Measurements from ENCODE around the gene CALHM2. TPM values are rescaled to one million over a fixed set of nuclear protein-coding genes. Genes with fewer than 3 reads are reported as not detected.

The CALHM2 gene
- polyA plus RNA-seq, 1 of the 3 experiments (the other 2 are of a cell fraction), result 0.10 TPM

DNA sequence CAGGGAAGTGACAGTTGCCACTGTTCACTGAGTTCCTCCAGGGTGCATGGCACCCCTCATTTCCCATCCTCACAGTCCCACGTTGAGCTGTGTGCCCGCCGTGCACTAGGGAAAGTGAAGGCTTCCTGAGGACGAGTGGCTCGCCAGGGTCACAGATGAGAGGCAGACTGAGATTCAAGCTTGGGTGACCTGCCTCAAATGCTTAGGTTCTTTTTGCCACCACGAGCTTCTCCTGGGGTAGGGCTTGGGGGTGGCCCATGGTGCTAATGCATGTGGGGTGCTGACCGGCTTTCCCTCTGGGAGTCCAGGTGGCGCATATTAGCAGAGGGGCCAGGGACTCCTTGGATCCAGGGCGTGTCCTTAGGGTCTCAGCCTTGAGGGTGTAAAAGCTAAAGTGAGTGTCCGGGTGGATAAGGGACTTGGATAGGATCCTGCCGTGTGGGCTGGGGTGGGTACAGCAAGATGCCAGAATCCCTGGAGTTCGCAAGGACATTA is 1.9 kb downstream of the CALHM2 start:
- no peak overlapping the region for H2AFZ ChIP-seq (ENCODE audit: low read depth)
- CTCF ChIA-PET, result interaction anchor here (0.5 to 2.4 kb wide), 5 partner anchors 27 to 149 kb away, joined by 3 to 19 read pairs (median 5); no protein-coding TSS in a partner anchor
- TF ChIP-seq, protein P1, sequence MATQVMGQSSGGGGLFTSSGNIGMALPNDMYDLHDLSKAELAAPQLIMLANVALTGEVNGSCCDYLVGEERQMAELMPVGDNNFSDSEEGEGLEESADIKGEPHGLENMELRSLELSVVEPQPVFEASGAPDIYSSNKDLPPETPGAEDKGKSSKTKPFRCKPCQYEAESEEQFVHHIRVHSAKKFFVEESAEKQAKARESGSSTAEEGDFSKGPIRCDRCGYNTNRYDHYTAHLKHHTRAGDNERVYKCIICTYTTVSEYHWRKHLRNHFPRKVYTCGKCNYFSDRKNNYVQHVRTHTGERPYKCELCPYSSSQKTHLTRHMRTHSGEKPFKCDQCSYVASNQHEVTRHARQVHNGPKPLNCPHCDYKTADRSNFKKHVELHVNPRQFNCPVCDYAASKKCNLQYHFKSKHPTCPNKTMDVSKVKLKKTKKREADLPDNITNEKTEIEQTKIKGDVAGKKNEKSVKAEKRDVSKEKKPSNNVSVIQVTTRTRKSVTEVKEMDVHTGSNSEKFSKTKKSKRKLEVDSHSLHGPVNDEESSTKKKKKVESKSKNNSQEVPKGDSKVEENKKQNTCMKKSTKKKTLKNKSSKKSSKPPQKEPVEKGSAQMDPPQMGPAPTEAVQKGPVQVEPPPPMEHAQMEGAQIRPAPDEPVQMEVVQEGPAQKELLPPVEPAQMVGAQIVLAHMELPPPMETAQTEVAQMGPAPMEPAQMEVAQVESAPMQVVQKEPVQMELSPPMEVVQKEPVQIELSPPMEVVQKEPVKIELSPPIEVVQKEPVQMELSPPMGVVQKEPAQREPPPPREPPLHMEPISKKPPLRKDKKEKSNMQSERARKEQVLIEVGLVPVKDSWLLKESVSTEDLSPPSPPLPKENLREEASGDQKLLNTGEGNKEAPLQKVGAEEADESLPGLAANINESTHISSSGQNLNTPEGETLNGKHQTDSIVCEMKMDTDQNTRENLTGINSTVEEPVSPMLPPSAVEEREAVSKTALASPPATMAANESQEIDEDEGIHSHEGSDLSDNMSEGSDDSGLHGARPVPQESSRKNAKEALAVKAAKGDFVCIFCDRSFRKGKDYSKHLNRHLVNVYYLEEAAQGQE (IDR thresholded peaks at IDR 0.05; ENCODE audit: low read depth, low read length), result no peak
- TF ChIP-seq CHD2 (IDR thresholded peaks at IDR 0.05; ENCODE audit: low read length, partially characterized antibody), result no peak
- TF ChIP-seq RFX5 (IDR thresholded peaks at IDR 0.05; ENCODE audit: low read length), result no peak
- no peak for TF ChIP-seq RAD21 (IDR thresholded peaks at IDR 0.05; ENCODE audit: low read length)
- TF ChIP-seq ELF1 (IDR thresholded peaks at IDR 0.05), result no peak
- TF ChIP-seq FOSL2 (IDR thresholded peaks at IDR 0.05; ENCODE audit: borderline replicate concordance, low read depth), result no peak
- TF ChIP-seq SIN3A (IDR thresholded peaks at IDR 0.05; ENCODE audit: borderline replicate concordance, low read depth, low read length), result no peak
- TF ChIP-seq YY1 (IDR thresholded peaks at IDR 0.05; ENCODE audit: low read depth), result no peak
- 0 out of 2 replicates have a peak, but pooled peaks have one; percentile 8 for TF ChIP-seq POLR2AphosphoS5 (IDR thresholded peaks at IDR 0.05; ENCODE audit: low read depth, low read length)
- peaks cover 21 to 23% of the 10 kb centered on the region in 2 experiments for H3K36me3 ChIP-seq (replicated peaks in 1 of 2; ENCODE audit: control insufficient read depth in 1 of 2, insufficient read depth in 2 of 2, low read length in 1 of 2)
- H3K27ac ChIP-seq (ENCODE audit: low read depth in 2 of 2, low read length in 1 of 2), result no peak overlapping the region; a peak in 1 of 4 replicates
- H3K4me3 ChIP-seq (ENCODE audit: low read depth in 2 of 2, low read length in 1 of 2), result no peak overlapping the region
- peaks cover 0 to 18% of the 10 kb centered on the region in 2 experiments; a peak in 1 of 4 replicates for H3K4me1 ChIP-seq (ENCODE audit: control insufficient read depth in 1 of 2, insufficient read depth in 2 of 2, low read depth in 1 of 2, low read length in 1 of 2)
- no peaks in the 10 kb centered on the region for H4K20me1 ChIP-seq (ENCODE audit: insufficient read depth)
- H3K9me3 ChIP-seq, result no peaks in the 10 kb centered on the region
- H3K9me2 ChIP-seq, result no peaks in the 10 kb centered on the region
- no peak overlapping the region for H3K9ac ChIP-seq
- WGBS (ENCODE audit: low lambda C conversion rate), result 98% methylated on average over 9 of the region's 12 CpGs
- peaks cover 5% of the 10 kb centered on the region for H3F3A ChIP-seq (replicated peaks; ENCODE audit: insufficient read depth)
- no peak overlapping the region for H3K4me2 ChIP-seq
- POLR2A ChIA-PET, result no interaction called here
- H3K27me3 ChIP-seq (ENCODE audit: insufficient read depth), result no peaks in the 10 kb centered on the region
- no peak for DNase-seq
- no peaks in the 10 kb centered on the region for H3K79me2 ChIP-seq (ENCODE audit: insufficient read depth)

DNA sequence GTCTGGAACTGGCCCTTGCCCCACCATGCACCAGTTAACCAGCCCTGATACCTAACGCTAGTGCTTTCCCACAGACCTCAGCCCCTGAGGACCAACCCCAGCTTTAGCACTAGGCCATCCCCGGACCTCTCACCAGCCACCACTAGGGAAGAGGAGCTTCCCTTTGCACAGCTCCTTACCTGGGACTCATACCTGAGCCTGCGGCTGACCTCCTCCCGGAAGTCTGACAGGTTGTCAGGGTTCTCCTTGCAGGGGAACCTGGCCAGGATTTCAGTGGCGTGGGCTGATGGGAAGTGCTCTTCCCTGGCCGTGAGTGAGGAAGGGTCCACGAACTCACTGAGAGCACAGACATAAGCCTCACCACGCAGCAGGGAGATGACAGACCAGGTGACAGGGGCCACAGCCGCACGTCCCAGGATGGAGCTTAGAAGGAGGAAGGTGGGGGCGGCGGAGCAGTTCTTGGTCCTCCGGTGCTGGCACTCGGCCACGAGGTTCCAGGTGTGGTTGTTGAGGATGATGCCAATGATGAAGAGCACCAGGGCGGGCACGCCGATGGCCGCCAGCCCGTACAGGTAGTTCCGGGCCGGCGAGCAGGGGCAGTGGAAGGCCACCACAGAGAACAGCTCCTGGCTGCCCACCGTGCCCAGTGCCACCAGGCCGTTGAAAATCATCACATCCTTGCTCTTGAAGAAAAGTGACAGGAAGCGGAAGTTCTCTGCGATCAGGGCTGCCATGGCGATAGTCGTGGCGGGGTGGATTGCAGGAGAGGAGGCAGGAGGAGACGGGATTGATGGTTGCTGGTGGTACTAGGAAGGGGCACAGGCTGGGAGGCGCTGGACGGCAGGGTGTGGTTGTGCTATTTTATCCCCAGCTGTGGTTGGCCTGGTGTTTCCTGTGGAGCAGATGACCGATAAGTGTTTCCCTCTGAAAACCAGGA is 2.7 kb downstream of the CALHM2 start:
- H3K4me3 ChIP-seq (ENCODE audit: low read depth in 2 of 2, low read length in 1 of 2), result no peak overlapping the region
- TF ChIP-seq, protein P2, sequence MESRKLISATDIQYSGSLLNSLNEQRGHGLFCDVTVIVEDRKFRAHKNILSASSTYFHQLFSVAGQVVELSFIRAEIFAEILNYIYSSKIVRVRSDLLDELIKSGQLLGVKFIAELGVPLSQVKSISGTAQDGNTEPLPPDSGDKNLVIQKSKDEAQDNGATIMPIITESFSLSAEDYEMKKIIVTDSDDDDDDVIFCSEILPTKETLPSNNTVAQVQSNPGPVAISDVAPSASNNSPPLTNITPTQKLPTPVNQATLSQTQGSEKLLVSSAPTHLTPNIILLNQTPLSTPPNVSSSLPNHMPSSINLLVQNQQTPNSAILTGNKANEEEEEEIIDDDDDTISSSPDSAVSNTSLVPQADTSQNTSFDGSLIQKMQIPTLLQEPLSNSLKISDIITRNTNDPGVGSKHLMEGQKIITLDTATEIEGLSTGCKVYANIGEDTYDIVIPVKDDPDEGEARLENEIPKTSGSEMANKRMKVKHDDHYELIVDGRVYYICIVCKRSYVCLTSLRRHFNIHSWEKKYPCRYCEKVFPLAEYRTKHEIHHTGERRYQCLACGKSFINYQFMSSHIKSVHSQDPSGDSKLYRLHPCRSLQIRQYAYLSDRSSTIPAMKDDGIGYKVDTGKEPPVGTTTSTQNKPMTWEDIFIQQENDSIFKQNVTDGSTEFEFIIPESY (IDR thresholded peaks at IDR 0.05; ENCODE audit: borderline replicate concordance, low read depth), result no peak
- TF ChIP-seq, protein P3, sequence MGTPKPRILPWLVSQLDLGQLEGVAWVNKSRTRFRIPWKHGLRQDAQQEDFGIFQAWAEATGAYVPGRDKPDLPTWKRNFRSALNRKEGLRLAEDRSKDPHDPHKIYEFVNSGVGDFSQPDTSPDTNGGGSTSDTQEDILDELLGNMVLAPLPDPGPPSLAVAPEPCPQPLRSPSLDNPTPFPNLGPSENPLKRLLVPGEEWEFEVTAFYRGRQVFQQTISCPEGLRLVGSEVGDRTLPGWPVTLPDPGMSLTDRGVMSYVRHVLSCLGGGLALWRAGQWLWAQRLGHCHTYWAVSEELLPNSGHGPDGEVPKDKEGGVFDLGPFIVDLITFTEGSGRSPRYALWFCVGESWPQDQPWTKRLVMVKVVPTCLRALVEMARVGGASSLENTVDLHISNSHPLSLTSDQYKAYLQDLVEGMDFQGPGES (IDR thresholded peaks at IDR 0.05; ENCODE audit: low read depth, low read length), result no peak
- no peak for TF ChIP-seq GABPA (IDR thresholded peaks at IDR 0.05; ENCODE audit: low read depth)
- TF ChIP-seq RFX5 (IDR thresholded peaks at IDR 0.05; ENCODE audit: low read length), result no peak
- TF ChIP-seq TEAD4 (IDR thresholded peaks at IDR 0.05; ENCODE audit: borderline replicate concordance, insufficient read depth), result no peak
- TF ChIP-seq FOXM1 (IDR thresholded peaks at IDR 0.05; ENCODE audit: low read depth), result no peak
- no peak for TF ChIP-seq GATA2 (CRISPR knock-in tag; IDR thresholded peaks at IDR 0.05)
- no peak for TF ChIP-seq CHD2 (IDR thresholded peaks at IDR 0.05; ENCODE audit: low read length, partially characterized antibody)
- no peaks in the 10 kb centered on the region for H4K20me1 ChIP-seq (ENCODE audit: insufficient read depth)
- H3K27me3 ChIP-seq (ENCODE audit: insufficient read depth), result no peaks in the 10 kb centered on the region
- no peak for DNase-seq
- H3K9me3 ChIP-seq, result no peaks in the 10 kb centered on the region
- H3F3A ChIP-seq (replicated peaks; ENCODE audit: insufficient read depth), result peaks cover 5% of the 10 kb centered on the region
- H3K9ac ChIP-seq, result no peak overlapping the region
- H3K27ac ChIP-seq (ENCODE audit: low read depth in 2 of 2, low read length in 1 of 2), result no peak overlapping the region
- CTCF ChIA-PET, result interaction anchor here (0.5 to 2.4 kb wide), 4 partner anchors 32 to 150 kb away, joined by 3 to 19 read pairs (median 4); no protein-coding TSS in a partner anchor
- WGBS (ENCODE audit: low lambda C conversion rate), result 94% methylated on average over 25 of the region's 34 CpGs
- peaks cover 0 to 18% of the 10 kb centered on the region in 2 experiments; a peak in 1 of 4 replicates for H3K4me1 ChIP-seq (ENCODE audit: control insufficient read depth in 1 of 2, insufficient read depth in 2 of 2, low read depth in 1 of 2, low read length in 1 of 2)
- H3K36me3 ChIP-seq (replicated peaks in 1 of 2; ENCODE audit: control insufficient read depth in 1 of 2, insufficient read depth in 2 of 2, low read length in 1 of 2), result peaks cover 29 to 31% of the 10 kb centered on the region in 2 experiments
- no peaks in the 10 kb centered on the region for H3K79me2 ChIP-seq (ENCODE audit: insufficient read depth)
- no peak overlapping the region for H2AFZ ChIP-seq (ENCODE audit: low read depth)
- no peaks in the 10 kb centered on the region for H3K9me2 ChIP-seq
- POLR2A ChIA-PET, result interaction anchor here (1.2 kb wide), 1 partner anchor 13 kb away, joined by 3 read pairs; no protein-coding TSS in a partner anchor
- H3K4me2 ChIP-seq, result no peak overlapping the region
